ENCODE data around the gene GDF11.

GDF11 gene

DNA sequence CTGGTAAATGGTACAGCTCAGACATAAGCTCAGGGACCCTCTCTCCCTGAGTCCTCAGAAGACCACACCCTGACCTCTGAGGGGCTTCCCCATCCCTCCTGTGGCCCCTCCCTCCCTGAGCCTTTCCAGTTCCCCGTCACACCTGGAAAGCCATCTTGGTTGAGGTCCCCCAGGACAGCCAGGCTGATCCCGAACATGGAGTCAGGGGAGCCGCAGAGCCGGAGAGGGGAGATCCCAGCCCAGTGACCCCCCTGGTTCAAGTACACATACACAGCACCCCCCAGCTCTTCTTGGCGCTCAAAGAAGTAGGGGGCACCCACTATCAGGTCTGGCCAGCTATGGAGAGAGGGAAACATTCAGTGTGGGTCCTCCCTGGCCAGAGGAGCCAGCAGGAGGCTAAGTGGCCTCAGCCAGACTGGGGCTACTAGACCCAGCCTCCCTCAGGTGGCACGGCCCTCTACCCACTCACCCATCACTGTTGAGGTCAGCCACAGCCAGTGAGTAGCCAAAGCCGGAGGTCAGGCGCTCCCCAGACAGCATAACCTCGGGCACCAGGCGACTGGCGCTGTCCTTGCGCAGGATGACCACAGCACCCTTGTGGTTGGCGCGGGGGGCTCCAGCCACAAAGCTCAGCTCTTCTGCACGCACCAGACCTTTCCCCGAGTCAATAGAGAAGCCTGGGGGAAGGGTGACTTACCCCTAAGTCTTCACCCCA is 44.5 kb upstream of the GDF11 start:
- Histone ChIP-seq H3K79me2 (no peaks in the 10 kb centered on the region), H3K4me2 (ENCODE audit: low read length) (no peak overlapping the region), H3K9ac (no peak overlapping the region), H2AFZ (no peak overlapping the region), H3K27me3 (ENCODE audit: control insufficient read depth, insufficient read depth, low read length) (no peaks in the 10 kb centered on the region), H3K4me1 (no peaks in the 10 kb centered on the region), H3K4me3 (ENCODE audit: low read depth, low read length) (no peak overlapping the region), H3K27ac (no peak overlapping the region), H3K9me3 (ENCODE audit: control insufficient read depth, low read length) (no peaks in the 10 kb centered on the region), H3K36me3 (ENCODE audit: control insufficient read depth, insufficient read depth, low read length) (no peaks in the 10 kb centered on the region)
- TF ChIP-seq, protein P1, sequence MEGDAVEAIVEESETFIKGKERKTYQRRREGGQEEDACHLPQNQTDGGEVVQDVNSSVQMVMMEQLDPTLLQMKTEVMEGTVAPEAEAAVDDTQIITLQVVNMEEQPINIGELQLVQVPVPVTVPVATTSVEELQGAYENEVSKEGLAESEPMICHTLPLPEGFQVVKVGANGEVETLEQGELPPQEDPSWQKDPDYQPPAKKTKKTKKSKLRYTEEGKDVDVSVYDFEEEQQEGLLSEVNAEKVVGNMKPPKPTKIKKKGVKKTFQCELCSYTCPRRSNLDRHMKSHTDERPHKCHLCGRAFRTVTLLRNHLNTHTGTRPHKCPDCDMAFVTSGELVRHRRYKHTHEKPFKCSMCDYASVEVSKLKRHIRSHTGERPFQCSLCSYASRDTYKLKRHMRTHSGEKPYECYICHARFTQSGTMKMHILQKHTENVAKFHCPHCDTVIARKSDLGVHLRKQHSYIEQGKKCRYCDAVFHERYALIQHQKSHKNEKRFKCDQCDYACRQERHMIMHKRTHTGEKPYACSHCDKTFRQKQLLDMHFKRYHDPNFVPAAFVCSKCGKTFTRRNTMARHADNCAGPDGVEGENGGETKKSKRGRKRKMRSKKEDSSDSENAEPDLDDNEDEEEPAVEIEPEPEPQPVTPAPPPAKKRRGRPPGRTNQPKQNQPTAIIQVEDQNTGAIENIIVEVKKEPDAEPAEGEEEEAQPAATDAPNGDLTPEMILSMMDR (IDR thresholded peaks at IDR 0.05): no peak

DNA sequence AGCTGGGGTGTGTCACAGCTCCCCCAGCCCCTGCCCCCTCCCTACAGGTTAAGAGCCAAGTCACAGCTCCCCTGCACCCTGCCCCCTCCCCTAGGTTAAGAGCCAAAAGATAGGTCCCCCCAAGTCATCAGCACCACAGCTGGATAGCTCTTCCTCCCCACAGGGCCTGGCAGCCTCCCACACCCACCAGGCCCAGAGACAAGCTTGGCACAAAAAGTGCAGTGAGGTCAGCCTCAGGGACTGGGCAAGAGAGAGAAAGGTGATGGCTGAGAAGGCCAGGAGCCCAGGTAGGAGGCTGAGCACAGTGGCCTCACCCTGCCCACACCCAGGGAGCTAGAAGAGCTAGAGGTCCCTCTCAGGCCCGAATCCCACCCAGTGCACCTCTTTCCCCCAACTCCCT is 44.0 kb upstream of the GDF11 start:
- no peaks in the 10 kb centered on the region for H3K9me3 ChIP-seq (ENCODE audit: control insufficient read depth, low read length)
- no peak overlapping the region for H3K4me2 ChIP-seq (ENCODE audit: low read length)
- no peak overlapping the region for H3K27ac ChIP-seq
- H3K36me3 ChIP-seq (ENCODE audit: control insufficient read depth, insufficient read depth, low read length): no peaks in the 10 kb centered on the region
- TF ChIP-seq, protein P1 (IDR thresholded peaks at IDR 0.05): no peak
- no peak overlapping the region for H3K9ac ChIP-seq
- no peaks in the 10 kb centered on the region for H3K4me1 ChIP-seq
- H3K4me3 ChIP-seq (ENCODE audit: low read depth, low read length): no peak overlapping the region
- H2AFZ ChIP-seq: no peak overlapping the region
- H3K27me3 ChIP-seq (ENCODE audit: control insufficient read depth, insufficient read depth, low read length): no peaks in the 10 kb centered on the region
- no peaks in the 10 kb centered on the region for H3K79me2 ChIP-seq

DNA sequence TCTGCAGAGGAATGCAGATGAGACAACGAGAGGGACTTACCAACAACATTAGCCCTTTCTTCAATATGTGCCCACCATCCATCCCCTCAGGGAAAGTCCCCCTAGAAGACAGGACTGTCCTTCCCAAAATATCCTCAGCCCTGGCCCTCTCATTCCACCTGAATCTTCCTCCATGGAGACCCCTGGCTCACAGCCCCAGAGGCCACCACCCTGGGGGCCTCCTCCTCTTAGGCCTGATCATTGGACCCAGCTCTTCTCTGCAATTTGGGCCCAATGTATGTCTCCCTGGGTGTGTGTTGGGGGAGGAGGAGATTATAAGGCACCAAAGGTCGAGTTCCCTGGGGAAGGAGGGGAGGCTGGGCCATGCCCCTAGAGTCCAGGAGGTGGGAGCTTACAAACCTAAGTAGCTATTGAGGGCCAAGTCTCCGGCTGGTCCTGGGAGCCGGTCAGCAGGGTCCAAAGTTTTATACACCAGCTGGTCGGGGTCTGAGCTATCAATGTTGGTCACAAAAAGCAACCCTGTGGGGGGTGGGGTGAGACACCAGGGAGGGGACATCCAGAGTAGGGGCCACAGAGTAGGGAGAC is 43.4 kb upstream of the GDF11 start:
- H3K4me2 ChIP-seq (ENCODE audit: low read length): no peak overlapping the region
- no peak overlapping the region for H3K4me3 ChIP-seq (ENCODE audit: low read depth, low read length)
- H3K4me1 ChIP-seq: no peaks in the 10 kb centered on the region
- H3K36me3 ChIP-seq (ENCODE audit: control insufficient read depth, insufficient read depth, low read length): no peaks in the 10 kb centered on the region
- TF ChIP-seq, protein P1 (IDR thresholded peaks at IDR 0.05): no peak
- no peaks in the 10 kb centered on the region for H3K79me2 ChIP-seq
- H2AFZ ChIP-seq: no peak overlapping the region
- H3K9me3 ChIP-seq (ENCODE audit: control insufficient read depth, low read length): no peaks in the 10 kb centered on the region
- H3K9ac ChIP-seq: no peak overlapping the region
- H3K27ac ChIP-seq: no peak overlapping the region
- H3K27me3 ChIP-seq (ENCODE audit: control insufficient read depth, insufficient read depth, low read length): no peaks in the 10 kb centered on the region

DNA sequence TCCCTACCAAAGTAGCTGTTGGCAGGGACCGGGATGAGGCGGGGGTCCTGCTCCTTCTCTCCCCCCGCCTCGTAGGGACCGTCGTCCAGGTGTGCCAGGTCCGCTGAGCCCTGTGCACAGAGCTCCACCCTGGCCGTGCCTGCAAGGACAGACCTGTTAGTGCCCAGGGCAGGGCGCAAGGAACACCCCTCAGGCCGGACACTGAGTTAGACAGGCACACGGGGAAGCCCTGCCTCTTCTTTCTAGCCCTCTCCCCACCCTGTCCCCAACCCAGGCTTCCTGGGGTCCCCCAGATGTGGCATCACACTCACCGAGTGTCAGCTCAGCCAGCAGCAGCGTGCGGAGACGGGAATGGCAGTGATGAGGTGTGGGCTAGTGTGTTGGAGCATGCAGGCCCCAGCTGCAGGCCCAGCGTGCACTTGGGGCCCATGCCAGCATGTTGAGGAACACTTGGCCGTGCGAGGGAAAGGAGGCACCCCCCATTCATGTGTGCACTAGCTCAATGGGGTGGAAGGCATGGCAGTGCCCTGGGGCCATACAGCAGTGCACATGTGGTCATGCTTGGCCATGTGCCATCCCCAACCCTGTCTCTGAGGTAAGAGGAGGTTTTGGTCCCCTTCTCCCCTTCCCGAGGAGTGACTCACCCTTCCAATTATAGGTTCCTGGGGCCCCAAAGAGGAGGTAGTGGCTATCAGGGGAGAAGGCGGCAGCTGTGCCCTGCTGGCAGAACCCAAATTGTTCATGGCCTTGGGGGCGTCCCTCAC is 42.5 kb upstream of the GDF11 start:
- no peak overlapping the region for H3K27ac ChIP-seq
- H3K79me2 ChIP-seq: no peaks in the 10 kb centered on the region
- H3K9me3 ChIP-seq (ENCODE audit: control insufficient read depth, low read length): no peaks in the 10 kb centered on the region
- H3K4me2 ChIP-seq (ENCODE audit: low read length): no peak overlapping the region
- H3K27me3 ChIP-seq (ENCODE audit: control insufficient read depth, insufficient read depth, low read length): no peaks in the 10 kb centered on the region
- no peaks in the 10 kb centered on the region for H3K4me1 ChIP-seq
- no peak overlapping the region for H3K9ac ChIP-seq
- no peak overlapping the region for H2AFZ ChIP-seq
- H3K4me3 ChIP-seq (ENCODE audit: low read depth, low read length): no peak overlapping the region
- TF ChIP-seq, protein P1 (IDR thresholded peaks at IDR 0.05): no peak
- no peaks in the 10 kb centered on the region for H3K36me3 ChIP-seq (ENCODE audit: control insufficient read depth, insufficient read depth, low read length)
